Transverse colon (tissue), 4 donors: ENCODE measurements around the gene JOSD1. TPM values are rescaled to one million over a fixed set of nuclear protein-coding genes. Genes with fewer than 3 reads are reported as not detected.

Source experiments
- DNase-seq: peaks from one replicate; pipeline ENCODE4 v3.0.0-alpha.2; 2019
- H3K27ac ChIP-seq, 4 donors: fragments of 200-600 bp; sonication (generic); 2 replicates each; pipeline ENCODE4 v1.5.1; 2016 to 2018; ENCODE audit warnings: inconsistent platforms in 4 of 4
- H3K27me3 ChIP-seq: fragments of 200-600 bp; sonication (generic); 2 replicates; pipeline ENCODE4 v1.5.1; 2017; ENCODE audit warnings: inconsistent platforms
- H3K36me3 ChIP-seq, 4 donors: fragments of 200-600 bp; sonication (generic); 2 replicates each; pipeline ENCODE4 v1.5.1; 2017 to 2019; ENCODE audit warnings: inconsistent platforms in 4 of 4
- H3K4me1 ChIP-seq, 4 donors: fragments of 200-600 bp; sonication (generic); 2 replicates each; pipeline ENCODE4 v1.5.1; 2017 to 2020; ENCODE audit warnings: inconsistent platforms in 4 of 4
- H3K4me3 ChIP-seq, 4 donors: fragments of 200-600 bp; sonication (generic); 1 replicate in 1 of 4; 2 replicates in 3 of 4; pipeline versions ENCODE4 v1.5.1 to v1.6.1; 2017 to 2019; ENCODE audit warnings: inconsistent platforms in 4 of 4
- H3K9me3 ChIP-seq, 2 donors: fragments of 200-600 bp; sonication (generic); 2 replicates each; pipeline ENCODE4 v1.5.1; 2017 to 2019; ENCODE audit warnings: inconsistent platforms in 2 of 2
- EP300 ChIP-seq: sonication (generic); formaldehyde crosslinking; IDR thresholded peaks from one replicate; pipeline ENCODE4 v1.6.1; 2017; ENCODE audit warnings: antibody characterized with exemption, low read depth
- POLR2A ChIP-seq: fragments of 450-650 bp; IDR thresholded peaks from one replicate; pipeline ENCODE4 v1.6.1; 2016; ENCODE audit warnings: antibody characterized with exemption, mild to moderate bottlenecking, moderate library complexity
- POLR2AphosphoS5 ChIP-seq, 3 donors: sonication (generic); formaldehyde crosslinking; IDR thresholded peaks; one replicate each; pipeline ENCODE4 v1.6.1; 2016; ENCODE audit warnings: antibody characterized with exemption in 3 of 3
- WGBS, 2 donors: methylation state at CpG; one replicate each; pipeline ENCODE4 v1.1.5; 2018; ENCODE audit warnings: low coverage in 1 of 2; 5-methylcytosine and 5-hydroxymethylcytosine counted together
- in situ Hi-C, 4 donors: fragments of 200-750 bp; cut with MboI; loops; one replicate each; pipeline versions ENCODE4 v1.15.0 to v1.15.1; 2017; ENCODE audit warnings: low sequenced_read_pairs in 3 of 4, low pct_ligation_motif_present in 1 of 4, low pct_unique_long_range_greater_than_20kb in 1 of 4
- intact Hi-C: fragments of 100-400 bp; cut with DNase I; formaldehyde crosslinking; loops from one replicate; pipeline ENCODE4 v1.15.1; 2023; ENCODE audit warnings: low total_unique reads
- total RNA-seq, 4 donors: library from RNA; depleted of rRNA; stranded (reverse); fragments of >200 nt; gene quantifications; one replicate each; pipeline ENCODE4 v1.1.0, GENCODE V29; 2016
- TF ChIP-seq, protein P1 (sequence below), 5 experiments: fragments of 200-600 bp in 3 of 5; fragments of 450-650 bp in 2 of 5; sonication (generic) in 3 of 5; IDR thresholded peaks; 1 replicate in 2 of 5; 2 replicates in 3 of 5; pipeline ENCODE4 v1.5.1; 2016 to 2017; ENCODE audit warnings: antibody characterized with exemption in 5 of 5, inconsistent platforms in 3 of 5, mild to moderate bottlenecking in 2 of 5, moderate library complexity in 1 of 5

JOSD1 gene
- total RNA-seq, 4 donors from 2014 or later: 34.6 to 189 (median 138) TPM

DNA sequence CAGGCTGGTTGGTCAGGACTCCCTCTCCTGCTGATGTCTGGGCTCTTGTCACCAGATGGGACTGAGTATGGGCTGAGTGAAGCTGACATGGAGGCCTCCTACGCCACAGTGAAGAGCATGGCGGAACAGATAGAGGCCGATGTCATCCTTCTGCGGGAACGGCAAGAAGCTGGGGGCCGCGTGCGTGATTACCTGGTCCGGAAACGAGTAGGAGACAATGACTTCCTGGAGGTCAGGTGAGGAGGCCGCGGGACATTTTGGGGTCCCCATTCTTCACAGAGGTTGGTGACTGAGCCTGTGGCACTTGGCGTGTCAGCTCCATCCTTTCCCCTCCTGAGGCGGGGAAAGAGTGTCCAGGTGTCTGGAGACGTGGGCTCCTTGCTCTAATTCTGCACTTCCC is 15.1 kb upstream of the JOSD1 start:
- H3K4me1 ChIP-seq: peaks cover 0 to 22% (median 7%) of the 10 kb centered on the region in 4 donors
- peaks cover 0 to 20% (median 7%) of the 10 kb centered on the region in 4 donors for H3K36me3 ChIP-seq
- no peaks in the 10 kb centered on the region for H3K27me3 ChIP-seq
- no peaks in the 10 kb centered on the region for H3K9me3 ChIP-seq
- DNase-seq: no peak
- no peak overlapping the region for H3K4me3 ChIP-seq
- in situ Hi-C loops: no loop called here
- no peak overlapping the region for H3K27ac ChIP-seq
- WGBS, 2 donors: 93% methylated on average over 15 of the region's 15 CpGs; no CpG with 5 or more reads in 1 of the 2 donors
- TF ChIP-seq POLR2AphosphoS5 (IDR thresholded peaks at IDR 0.05) (no peak), EP300 (no peak), POLR2A (no peak)
- TF ChIP-seq, protein P1, sequence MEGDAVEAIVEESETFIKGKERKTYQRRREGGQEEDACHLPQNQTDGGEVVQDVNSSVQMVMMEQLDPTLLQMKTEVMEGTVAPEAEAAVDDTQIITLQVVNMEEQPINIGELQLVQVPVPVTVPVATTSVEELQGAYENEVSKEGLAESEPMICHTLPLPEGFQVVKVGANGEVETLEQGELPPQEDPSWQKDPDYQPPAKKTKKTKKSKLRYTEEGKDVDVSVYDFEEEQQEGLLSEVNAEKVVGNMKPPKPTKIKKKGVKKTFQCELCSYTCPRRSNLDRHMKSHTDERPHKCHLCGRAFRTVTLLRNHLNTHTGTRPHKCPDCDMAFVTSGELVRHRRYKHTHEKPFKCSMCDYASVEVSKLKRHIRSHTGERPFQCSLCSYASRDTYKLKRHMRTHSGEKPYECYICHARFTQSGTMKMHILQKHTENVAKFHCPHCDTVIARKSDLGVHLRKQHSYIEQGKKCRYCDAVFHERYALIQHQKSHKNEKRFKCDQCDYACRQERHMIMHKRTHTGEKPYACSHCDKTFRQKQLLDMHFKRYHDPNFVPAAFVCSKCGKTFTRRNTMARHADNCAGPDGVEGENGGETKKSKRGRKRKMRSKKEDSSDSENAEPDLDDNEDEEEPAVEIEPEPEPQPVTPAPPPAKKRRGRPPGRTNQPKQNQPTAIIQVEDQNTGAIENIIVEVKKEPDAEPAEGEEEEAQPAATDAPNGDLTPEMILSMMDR (IDR thresholded peaks at IDR 0.05): no peak
- intact Hi-C loops: no loop called here

- DNase-seq: no peak
- in situ Hi-C loops: no loop called here
- WGBS, 2 donors: 92 to 100% methylated on average over 1 to 9 of the region's 9 CpGs
These were observed 14.5 kb upstream of the JOSD1 start for GRCh38 chr22:38715176-38715764.

DNA sequence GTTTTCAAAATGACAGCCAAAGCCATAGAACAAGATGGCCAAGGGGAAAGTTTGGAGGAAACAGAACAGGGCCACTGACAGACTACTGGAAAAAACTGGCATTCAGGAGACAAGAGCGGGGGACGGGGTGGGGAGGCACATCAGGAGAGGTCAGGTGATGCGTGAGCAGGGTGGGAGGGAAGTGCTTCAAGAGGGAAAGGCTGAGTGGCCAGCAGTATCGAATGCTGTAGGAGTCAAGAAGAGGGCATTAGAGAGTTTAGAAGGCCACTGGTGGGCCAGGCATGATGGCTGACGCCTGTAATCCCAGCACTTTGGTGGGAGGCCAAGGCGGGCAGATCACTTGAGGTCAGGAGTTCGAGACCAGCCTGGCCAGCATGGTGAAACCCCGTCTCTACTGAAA is 13.2 kb upstream of the JOSD1 start:
- WGBS, 2 donors: 77 to 89% methylated on average over 8 of the region's 8 CpGs
- in situ Hi-C loops (no loop called here), intact Hi-C loops (no loop called here)
- Histone ChIP-seq H3K27ac (no peak overlapping the region), H3K36me3 (peaks cover 0 to 17% (median 7%) of the 10 kb centered on the region in 4 donors), H3K27me3 (no peaks in the 10 kb centered on the region), H3K9me3 (no peaks in the 10 kb centered on the region), H3K4me3 (no peak overlapping the region), H3K4me1 (peaks cover 0 to 28% (median 7%) of the 10 kb centered on the region in 4 donors)
- TF ChIP-seq POLR2AphosphoS5 (IDR thresholded peaks at IDR 0.05) (no peak), POLR2A (no peak), EP300 (no peak)
- TF ChIP-seq, protein P1 (IDR thresholded peaks at IDR 0.05): no peak
- DNase-seq: no peak

More at GRCh38 chr22:38715176-38715764, 14.5 kb upstream of the JOSD1 start:
- TF ChIP-seq EP300 (no peak), POLR2A (no peak), POLR2AphosphoS5 (IDR thresholded peaks at IDR 0.05) (no peak)
- TF ChIP-seq, protein P1 (IDR thresholded peaks at IDR 0.05): no peak
- Histone ChIP-seq H3K36me3 (peaks cover 0 to 20% (median 7%) of the 10 kb centered on the region in 4 donors), H3K27ac (no peak overlapping the region), H3K4me1 (peaks cover 0 to 22% (median 7%) of the 10 kb centered on the region in 4 donors), H3K4me3 (no peak overlapping the region), H3K9me3 (no peaks in the 10 kb centered on the region), H3K27me3 (no peaks in the 10 kb centered on the region)
- intact Hi-C loops: no loop called here

DNA sequence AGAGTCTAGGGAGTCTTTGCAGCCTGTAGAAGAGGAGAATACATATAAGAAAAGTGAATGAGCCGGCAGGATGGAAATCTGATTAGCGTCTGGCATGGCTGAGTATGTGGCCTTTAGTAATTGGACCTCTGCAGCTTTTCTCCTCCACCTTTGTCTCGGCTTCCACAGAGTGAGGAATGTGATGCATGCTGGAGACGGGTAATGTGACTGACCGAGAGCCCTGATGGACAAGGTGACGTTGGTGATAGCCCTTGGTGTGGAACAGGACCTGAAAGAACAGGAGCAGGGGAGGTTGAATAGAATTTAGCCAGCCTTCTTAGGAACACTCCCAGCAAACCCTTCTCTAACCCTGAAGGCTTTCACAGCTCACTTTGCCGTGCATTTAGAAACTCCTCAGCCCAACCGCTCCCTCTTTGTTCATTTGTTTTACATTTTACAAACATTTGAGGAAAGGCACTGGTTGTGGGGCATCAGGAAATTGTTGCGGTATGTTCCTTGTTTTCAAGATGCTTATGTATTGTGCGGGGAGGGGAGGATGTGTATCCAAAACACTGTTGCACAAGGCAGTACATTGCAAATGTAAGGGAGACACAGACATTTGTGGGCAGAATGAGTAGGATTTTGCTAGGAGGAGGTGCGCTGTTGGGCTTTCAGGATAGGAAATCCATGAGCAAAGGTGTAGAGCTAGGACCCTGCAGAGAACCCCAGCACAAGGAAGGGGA is 11.9 kb upstream of the JOSD1 start:
- Histone ChIP-seq H3K4me3 (no peak overlapping the region), H3K9me3 (no peaks in the 10 kb centered on the region), H3K27me3 (no peaks in the 10 kb centered on the region), H3K4me1 (peaks cover 11 to 29% (median 11%) of the 10 kb centered on the region in 4 donors), H3K36me3 (peaks cover 0 to 16% (median 7%) of the 10 kb centered on the region in 4 donors), H3K27ac (no peak overlapping the region)
- in situ Hi-C loops (no loop called here), intact Hi-C loops (no loop called here)
- no peak for DNase-seq
- no peak for TF ChIP-seq POLR2AphosphoS5 (IDR thresholded peaks at IDR 0.05)
- 84 to 90% methylated on average over 8 to 11 of the region's 11 CpGs for WGBS, 2 donors
